Stimulated activated CD8-positive, alpha-beta memory T cell treated with anti-CD3 and anti-CD28 coated beads, Interleukin-4, amount 100 ng/mL, for 48 hours (primary cell): ENCODE results near the gene CNGA1.
A peak's percentile ranks its signal among the peaks of the same experiment; 100 is the strongest.
"Not testable (repeated sequence)": the region's sequence is repeated elsewhere in the genome, so short reads cannot be mapped to it uniquely, and the experiment has no call there.

Experiments used
- DNase-seq: peaks from one replicate; pipeline ENCODE4 v3.0.0-alpha.2; 2020

The CNGA1 gene

DNA sequence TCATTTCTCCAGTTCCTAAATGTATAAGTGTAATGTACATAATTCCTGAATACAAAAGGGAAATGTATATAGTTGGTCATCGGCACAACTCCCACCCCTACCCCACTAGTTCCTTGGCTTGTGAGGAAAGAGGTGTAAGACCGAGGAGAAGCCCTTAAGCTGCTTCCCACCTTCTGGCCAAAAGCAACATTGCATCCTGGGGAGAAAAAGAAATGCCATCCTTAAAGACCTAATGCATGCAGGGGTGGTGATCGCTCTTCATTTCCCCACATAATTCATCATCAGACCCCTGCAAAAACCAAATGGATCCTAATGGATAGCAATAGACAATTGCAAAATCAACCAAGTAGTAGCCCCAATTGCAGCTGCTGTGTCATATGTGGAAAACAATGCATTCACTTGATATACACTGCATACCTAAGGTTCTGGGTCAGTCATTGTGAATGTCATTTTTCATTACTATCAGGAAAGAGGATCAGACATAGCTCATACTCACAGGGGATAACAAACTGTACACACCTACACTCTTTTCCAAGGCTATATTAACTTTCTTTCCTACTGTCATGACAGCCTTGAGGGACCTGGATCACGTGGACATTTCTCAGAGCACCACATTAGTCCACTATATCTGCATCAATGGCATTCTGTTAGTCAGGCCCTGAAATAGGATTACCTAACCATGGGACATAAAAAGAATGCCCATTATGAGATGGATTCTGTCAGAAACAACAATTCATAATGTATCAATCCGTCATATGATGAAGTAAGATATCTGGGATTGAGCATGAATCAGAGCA lies 70.4 kb downstream of the CNGA1 start:
- no peak for DNase-seq

- no peak for DNase-seq
Measured at GRCh38 chr4:47942081-47942819, 74.2 kb downstream of the CNGA1 start.

DNA sequence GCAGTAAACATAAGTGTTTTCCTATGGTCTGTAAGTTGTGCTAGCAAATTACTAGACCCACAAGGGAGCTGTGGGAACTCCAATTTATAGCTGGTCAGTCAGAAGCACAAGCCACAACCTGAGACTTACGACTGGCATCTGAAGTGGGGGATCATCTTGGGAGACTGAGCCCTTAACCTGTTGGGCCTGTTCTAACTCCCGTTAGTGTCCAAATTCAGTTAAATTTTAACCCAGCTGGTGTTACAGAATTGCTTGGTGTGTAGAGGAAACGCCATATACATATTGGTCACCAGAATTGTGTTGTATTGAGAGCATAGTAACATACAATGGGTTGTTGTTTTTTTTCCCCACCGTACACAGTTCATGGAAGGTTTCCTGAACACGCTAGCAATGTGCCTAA lies 77.0 kb downstream of the CNGA1 start:
- no peak for DNase-seq

DNA sequence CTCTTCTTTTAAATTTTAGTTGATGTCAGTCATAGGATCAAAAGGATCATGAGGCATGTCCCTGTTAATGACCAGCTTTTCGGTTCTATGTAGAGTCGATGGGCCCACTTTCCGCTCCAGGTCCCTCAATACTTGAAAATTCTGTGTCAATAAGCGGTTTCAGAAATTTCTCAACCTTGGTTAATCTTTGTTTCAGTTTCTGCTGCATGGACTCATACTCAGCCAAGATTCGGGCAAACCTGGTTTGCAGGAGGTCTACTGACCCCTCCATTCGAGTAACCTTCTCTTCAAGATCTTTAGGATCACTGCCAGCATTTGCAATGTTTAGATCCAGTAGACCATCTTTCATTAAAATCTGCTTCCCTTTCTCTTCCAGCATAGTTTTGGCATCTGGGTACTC lies 80.1 kb downstream of the CNGA1 start:
- no peak for DNase-seq

DNA sequence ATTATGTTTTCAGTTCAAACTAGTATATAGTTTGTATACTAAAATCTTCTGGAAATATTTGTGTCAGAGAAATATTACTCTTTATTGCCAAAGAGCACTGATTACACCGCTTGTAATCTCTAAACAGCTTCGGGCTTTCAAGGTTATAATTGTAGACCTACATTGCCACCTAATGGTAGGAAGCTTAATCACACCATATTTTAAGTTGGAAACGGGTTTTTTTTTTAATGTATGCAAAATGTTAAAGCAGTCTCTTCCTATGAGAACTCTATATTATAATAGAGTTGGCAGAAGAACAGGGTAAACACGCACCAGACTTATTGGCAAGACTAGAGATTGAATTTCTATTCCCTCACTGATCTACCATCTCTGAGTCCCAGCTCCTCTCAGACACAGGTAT lies 82.6 kb downstream of the CNGA1 start:
- DNase-seq = no peak

DNA sequence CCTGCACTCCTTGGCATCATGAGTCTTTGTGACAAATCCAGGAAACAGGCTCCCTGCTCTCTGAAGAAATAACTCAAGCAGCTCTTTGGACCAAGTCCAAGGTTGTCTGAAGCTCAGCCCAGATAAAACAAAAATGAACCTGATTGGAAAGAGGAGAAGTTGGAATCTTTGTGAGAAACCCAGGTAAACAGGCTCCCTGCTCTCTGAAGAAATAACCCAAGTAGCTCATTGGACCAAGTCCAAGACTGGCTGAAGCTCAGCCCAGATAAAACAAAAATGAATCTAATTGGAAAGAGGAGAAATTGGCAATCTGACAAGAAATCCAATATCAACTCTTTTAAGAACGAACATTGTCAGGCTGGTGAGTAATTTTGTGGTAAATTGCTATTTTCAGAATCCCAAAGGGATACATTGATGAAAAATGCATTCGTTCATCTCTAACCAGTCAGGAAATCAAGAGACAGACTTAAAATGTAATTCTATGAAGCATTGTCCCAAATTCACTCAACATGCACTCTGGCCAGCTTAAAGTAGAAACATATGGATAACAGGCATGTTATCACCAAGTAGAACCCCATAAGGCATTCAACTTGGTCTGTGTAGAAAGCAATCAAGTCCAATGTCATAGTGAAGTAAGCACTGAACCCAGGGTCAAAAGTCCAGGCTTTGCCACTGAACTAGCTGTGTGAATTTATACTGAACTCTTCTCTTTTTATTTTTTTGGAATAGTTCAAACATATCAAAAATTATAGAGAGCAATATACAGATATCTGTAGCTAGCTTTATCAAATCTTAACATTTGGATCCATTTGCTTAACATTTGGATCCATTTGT lies 85.3 kb downstream of the CNGA1 start:
- no peak for DNase-seq

DNA sequence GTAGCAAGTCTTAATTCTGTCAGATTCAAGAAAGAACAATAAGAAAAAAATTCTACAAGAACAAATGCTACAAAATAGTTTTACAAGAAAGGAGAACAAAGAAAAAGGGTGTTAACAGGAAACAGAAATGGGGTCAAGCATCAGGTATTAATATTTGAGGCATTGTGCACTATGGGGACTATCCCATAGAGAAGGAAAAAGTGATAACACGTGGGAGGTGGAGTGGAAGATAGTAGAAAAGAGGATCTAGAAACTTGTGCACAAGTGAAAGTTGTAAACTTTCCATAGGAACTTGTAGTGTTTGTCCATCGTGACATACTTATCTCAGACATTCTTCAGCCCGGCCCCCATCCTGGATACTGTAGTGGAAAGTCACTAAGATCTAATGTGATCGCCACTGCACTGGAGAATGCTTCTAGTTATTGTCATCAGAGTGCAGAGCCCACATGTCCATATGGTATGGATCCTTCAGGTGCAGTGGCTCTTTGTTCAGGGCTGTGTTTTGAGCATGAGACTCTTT lies 86.7 kb downstream of the CNGA1 start:
- no peak for DNase-seq

- DNase-seq = peak; percentile 61
Measured at GRCh38 chr4:47926667-47927258, 89.7 kb downstream of the CNGA1 start.

- not testable (repeated sequence) for DNase-seq
Measured at GRCh38 chr4:47923261-47923608, 93.2 kb downstream of the CNGA1 start.

DNA sequence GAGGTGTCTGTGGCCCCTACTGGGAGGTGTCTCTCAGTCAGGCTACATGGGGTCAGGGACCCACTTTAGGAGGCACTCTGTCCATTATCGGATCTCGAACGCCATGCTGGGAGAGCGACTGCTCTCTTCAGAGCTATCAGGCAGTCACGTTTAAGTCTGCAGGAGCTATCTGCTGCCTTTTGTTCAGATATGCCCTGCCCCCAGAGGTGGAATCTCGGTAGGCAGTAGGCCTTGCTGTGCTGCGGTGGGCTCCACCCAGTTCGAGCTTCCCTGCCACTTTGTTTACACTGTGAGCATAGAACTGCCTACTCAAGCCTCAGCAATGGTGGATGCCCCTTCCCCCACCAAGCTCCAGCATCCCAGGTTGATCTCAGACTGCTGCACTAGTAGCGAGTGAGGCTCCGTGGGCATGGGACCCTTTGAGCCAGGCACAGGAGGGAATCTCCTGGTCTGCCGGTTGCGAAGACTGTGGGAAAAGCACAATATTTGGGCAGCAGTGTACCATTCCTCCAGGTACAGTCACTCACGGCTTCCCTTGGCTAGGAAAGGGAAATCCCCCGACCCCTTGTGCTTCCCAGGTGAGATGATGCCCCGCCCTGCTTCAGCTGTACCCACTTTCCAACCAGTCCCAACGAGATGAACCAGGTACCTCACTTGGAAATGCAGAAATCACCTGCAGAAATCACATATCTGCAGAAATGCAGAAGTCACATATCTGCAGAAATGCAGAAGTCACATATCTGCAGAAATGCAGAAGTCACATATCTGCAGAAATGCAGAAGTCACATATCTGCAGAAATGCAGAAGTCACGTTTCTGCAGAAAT lies 93.8 kb downstream of the CNGA1 start:
- not testable (repeated sequence) for DNase-seq

DNA sequence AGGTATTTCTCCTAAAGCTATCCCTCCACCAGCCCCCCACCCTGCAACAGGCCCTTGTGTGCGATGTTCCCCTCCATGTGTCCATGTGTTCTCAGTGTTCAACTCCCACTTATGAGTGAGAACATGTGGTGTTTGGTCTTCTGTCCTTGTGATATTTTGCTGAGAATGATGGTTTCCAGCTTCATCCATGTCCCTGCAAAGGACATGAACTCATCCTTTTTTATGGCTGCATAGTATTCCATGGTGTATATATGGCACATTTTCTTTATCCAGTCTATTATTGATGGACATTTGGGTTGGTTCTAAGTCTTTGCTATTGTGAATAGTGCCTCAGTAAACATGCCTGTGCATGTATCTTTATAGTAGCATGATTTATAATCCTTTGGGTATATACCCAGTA lies 99.3 kb downstream of the CNGA1 start:
- not testable (repeated sequence) for DNase-seq

DNA sequence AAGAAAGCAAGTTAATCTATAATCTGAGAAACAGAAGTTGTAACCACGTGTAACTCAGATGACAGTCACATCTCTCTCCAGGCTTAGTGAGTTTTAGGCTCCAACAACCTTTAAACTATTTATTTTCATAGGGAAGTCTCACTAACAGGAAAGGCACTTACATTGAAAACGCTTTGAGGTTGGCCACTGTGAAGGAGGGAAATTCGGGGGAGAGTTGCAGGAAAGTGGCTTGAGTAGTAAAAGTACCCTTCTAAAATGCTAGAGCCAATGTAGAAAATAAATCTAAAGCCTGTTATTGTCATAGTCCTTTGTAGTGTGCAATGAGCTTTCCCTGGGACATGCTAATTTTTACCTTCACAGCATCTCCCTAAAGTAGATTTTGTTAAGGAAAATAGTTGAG lies 101.1 kb downstream of the CNGA1 start:
- DNase-seq = no peak

GRCh38 chr4:47914926-47915237 lies 101.6 kb downstream of the CNGA1 start:
- no peak for DNase-seq

DNA sequence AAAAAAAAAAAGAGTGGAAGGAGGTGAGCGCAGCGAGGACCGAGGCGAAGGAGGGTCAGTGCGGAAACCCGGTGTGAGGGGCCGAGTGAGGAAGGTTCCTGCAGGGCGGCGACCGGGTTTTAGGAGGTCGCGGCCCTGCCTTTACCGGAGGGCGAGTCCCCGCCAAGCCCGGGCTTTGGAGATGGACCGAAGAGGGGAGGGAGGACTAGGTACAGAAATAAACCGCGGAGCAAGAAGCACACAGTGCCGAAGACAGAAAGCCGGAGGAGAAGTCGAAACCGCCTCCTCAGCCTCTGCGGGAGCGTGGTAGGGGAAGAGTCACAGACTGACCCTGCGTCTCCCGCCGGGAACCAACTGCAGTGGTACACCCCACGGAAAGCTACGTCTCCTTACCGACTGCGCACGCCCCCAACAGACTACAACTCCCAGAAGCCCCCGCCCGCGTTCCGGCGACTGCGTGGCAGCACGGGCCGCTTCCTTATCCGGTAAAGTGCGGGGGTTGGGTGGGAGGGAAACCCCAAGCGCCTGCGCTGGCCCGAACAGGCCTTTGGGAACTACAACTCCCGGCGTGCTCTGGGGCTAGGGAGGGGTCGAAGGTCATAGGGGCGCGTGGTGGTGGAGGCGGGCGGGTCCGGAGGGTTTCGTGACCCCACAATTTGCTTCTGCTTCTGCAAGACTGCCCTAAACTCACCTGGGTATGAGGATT lies 102.1 kb downstream of the CNGA1 start, which contains the start of gene NFXL1:
Gene NFXL1 (minus strand): TSS at position 364 of the 706 bp plus-strand sequence. CDS start 380 bp downstream, outside the sequence.
- DNase-seq = peak; percentile 97

GRCh38 chr4:47913861-47914219 lies 102.6 kb downstream of the CNGA1 start:
- peak; percentile 59 for DNase-seq

DNA sequence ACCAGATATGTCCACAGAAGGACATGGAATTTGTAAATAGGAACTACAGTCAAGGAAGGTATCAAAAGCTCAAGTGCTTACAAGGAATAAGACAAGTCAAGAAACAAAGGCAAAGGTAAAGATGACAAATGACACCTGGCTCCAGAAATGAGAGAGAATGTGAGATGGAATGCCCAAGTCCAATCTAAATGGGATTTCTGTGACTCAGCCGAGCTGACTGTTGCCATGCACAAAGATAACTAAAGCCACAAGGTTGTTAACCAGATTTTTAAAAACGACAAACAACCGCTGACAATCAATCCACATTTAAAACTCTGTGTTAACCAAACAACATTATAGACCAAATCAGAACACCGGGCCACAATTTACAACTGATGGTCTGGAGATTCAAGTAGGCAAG lies 103.2 kb downstream of the CNGA1 start:
- DNase-seq = no peak

DNA sequence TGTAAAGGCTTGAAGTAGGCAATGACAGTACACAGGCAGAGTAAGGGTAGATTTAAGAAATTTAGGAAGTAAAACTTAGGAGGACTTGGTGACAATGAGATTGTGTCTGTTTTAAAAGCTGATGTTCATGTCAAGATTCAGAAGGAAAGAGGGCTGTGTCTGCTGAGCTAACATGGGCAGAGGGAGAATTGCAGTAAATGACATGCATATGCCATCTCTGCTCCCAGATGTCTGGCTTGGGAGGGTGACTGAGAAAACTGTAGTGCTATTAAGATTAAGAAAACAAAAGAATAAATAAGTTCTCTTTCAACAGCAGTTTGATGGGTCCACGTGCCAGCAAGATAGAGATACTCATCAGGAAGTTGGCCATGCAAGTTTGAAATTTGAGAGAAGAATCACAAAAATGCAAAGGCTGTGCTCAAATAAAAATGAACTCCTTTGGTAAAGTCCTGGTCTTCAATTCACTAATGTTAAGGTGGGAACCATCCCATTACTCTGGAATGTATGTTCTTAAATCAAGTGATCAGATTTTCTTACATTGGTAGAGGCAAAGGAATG lies 109.3 kb downstream of the CNGA1 start:
- DNase-seq = no peak

GRCh38 chr4:47899639-47900038 lies 116.8 kb downstream of the CNGA1 start:
- DNase-seq = no peak

- DNase-seq = no peak
Measured at GRCh38 chr4:47891928-47892327, 124.6 kb downstream of the CNGA1 start.
